ENCODE data around the gene MAP3K1.

The MAP3K1 gene

DNA sequence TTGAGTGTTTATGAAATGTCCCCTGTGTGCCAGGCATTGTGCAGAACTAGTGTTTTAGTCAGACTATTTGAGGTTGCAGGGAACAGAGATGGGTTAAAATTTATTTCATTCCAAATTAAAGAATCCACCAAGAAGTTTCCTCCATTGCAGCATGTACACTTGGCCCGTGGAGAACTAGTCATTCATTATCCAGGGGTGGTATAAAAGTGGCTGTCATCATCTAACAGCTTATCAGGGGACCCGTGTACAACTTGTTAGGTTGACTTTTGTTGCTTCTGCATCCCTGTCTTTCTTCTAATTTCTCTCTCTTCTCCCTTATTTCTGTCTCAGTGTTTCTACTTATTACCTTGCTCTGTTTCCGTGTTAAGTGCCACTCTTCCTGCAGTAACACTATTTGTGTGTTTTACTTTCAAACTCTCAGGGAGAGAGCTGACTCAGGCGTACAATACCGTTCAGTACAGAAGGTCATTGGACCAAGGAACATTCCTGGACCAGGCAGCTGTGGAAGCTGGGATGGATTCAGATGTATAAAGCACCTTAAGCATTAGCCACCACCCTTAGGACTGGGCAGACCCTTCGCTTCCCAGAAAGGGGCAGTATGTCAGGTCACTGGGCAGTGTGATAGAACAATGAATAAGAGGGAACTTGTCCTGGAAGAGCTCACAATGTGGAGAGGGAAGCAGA, 36.1 kb downstream of the MAP3K1 start:
- DNase-seq: no peak

DNA sequence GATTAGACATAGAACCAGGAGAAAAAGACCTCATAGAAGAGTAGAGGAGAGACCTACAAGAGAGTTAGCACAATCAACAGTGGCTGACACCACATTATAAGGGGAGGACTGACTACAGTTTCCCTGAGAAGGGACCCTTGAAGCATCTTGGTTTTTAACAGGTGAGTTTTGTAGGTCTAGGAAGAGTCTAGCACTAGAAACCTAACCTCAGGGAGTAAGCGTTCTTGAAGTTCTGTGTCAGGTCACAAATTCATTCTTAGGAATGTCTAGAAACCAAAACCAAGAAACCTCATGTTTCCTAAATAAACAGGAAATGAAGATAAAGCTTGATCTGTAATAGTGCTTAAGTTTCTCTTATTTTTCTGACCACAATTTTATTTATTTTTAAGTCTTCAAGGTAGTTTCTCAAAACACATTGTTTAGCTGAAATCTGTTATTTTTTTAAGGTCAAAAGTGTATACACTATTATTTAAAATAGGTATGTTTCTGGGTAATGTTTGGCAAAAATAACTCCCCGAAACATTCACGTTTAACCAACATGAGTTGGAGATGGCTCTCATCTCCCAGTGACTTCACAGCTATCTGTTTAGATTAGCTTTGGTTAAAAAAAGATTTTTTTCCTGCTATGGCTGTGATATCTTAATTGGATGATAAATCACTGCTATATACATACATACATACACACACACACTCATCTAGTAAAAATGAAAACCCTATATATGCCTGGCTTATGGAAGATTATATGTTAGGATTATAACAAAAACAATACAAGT, 37.1 kb downstream of the MAP3K1 start:
- DNase-seq: no peak

DNA sequence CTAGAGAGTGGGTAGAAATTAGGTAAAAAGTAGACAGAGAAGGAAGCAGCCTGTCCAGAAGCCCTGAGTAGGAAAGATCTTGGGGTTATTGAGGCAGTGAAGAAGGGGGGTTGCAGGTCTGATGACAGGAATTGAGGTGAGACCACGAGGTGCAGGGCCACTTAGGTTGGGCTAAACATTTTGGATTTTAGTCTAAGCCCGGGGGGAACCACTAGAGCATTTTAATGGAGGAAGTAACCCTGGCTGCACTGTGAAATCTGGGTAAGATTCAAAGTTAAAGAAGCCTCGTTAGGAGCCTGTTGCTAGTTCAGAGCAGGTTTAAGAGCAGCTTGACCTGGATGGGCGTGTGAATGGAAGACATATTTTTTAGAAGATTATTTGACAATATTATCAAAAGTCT, 38.3 kb downstream of the MAP3K1 start:
- DNase-seq: no peak

DNA sequence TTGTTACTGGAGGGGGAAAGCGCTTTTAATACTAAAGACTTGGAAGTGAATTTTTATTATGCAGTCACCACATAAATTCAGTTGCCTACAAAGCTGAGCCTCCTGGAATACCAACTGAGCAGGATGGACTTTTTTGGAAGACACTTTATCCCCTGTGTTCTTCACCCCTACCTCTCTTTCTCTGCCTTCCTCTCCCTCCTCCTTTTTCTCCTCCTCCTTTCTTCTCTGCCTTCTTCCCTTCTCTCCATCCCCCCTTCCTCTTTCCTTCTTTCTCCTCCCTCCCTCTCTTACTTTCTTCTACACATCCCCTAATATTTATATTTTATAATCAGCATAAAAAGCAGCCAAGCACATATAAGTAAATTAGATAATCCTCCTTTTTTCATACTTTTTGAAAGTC, 39.6 kb downstream of the MAP3K1 start:
- DNase-seq: no peak

DNA sequence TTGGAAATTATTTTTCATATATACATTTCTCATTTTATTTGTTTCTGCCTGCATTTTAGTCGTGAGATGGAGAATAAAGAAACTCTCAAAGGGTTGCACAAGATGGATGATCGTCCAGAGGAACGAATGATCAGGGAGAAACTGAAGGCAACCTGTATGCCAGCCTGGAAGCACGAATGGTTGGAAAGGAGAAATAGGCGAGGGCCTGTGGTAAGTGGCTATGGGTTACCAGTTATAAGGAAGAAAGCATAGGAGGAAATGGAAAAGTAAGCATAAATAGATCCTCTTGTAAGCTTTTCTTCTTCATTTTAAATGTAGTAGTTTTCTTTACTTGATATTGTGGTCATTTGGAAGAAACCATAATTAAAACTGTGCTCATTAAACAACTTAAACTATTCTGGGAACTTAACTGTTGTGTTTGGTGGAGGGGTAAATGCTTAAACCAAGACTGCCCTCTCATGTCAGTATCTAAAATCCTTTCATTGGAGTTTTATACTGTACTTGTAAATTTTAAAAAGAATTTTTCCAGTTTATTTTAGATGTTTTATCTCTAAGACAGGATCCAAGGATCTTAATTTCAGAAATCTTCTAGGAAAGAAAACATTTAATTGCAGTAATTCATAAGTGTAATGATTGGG, 41.3 kb downstream of the MAP3K1 start:
- DNase-seq: no peak

DNA sequence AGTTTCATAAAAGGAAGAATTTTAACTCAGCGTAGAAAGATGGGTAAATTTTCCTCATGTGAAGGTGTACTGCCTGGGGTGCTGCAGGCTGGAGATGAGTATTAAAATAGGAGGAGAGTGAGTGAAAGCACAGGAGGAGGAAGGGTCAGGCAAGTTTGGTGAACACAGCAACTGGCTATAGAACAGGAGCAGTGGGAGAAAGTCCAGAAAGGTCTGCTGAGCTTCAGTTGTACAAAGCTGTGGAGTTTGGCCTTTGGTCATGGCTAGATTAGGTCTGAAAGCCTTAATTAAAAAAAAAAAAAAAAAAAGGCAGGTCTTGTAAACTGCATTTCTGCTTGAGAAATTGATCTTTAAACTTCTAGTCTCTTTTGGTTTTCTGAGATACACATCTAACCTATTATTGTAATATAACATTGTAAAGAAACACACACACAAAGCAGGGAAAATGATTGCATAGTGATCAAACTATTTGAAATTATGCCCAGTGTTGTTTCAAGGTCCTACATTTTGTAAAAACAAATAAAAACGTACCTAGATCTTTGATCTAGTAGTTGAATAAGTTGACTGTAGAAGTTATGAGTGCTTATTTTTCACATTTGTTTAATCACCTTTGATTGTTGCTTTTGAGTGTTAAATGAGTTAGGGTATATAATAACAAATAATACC, 43.6 kb downstream of the MAP3K1 start:
- DNase-seq: no peak

DNA sequence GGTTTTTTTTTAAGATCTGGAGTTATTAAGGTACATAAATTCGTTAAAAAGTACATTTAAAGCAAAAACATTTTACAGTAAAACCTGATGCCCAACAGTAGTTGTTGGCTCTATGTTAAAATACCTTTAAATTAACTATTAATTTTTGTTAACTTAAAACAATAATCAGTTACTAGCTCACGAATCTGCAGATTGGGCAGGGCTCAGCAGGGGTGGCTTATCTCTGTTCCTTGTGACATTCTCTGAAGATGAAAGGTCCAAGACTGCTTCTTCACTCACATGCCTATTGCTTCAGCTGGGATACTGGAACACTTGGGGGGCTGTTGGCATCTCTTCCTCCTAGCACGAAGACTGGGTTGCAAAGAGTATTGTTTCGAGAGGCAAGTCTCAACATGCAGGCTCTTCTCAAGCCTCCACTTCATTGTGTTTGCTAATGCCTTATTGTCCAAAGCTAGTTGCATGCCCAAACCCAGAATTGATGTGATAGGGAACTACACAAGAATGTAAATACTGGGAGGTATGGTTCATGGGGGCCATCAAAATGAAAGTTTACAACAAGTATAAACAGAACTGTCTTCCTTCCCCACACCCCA, 46.6 kb downstream of the MAP3K1 start:
- DNase-seq: no peak

DNA sequence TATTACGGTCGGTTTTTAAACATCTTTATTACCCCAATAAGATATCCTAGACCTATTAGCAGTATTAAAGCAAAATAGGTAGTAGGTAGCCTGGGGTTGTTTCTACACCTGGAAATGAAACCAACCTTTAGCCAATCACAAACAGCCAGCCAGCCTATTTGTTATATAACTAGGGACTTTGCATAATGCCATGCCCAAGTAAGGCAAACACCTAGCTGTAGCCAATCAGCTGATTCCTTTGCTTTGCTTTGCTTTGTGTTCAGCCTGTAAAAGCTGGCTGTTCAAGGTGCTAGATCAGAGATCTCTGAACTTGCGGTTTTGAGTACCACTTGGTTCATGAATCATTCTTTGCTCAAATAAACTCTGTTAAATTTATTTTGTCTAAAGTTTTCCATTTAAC, 47.6 kb downstream of the MAP3K1 start:
- DNase-seq: no peak

DNA sequence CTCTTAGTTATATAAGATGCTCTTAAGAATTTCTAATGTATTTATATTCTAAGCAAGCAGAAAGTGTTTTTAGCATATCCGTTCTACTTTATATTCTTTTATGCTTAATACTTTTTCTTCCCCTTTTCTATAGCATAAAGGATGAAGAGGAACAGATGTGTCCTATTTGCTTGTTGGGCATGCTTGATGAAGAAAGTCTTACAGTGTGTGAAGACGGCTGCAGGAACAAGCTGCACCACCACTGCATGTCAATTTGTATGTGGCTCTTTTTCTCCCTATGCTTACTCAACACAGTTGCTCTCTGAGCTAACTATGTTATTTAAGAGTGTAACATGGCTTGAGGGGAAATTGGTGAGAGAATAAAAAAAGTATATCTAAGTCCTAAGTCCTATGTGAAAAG, 56.4 kb downstream of the MAP3K1 start:
- DNase-seq: no peak

DNA sequence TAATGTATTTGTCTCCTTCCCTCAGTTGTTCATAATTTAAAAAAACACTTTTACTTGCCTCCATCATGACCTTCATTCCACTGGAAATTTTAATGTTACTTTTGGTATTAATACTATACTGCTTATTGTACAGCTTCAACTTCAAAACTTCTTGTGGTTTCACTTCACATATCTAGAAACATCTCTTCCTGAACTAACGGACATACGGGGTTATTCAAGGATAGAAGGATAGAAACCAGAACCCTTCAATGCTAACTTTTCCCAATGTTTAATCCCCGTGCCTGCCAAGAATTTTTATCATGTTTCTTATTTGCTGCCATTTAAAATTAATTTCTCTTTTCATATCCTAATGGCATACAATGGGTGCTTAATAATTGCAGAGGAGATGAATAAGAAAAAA, 57.7 kb downstream of the MAP3K1 start:
- no peak for DNase-seq

DNA sequence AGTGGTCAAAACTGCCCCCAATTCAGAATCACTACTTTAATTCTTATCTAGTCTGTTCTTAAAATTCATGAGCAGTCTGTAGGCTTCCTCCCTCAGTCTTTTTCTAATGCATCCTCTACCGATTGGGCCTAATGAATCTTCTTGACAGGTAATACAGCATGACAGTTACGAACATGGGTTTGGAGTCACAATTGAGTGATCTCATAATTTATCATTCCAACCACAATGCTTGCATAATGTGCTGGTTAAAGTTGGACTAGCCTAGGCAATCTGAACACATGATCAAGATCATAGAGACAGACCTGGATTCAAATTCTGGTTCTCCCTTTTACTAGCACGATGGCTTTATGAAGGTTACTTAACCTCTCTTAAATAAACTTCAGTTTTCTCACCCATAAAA, 61.0 kb downstream of the MAP3K1 start:
- DNase-seq: no peak

DNA sequence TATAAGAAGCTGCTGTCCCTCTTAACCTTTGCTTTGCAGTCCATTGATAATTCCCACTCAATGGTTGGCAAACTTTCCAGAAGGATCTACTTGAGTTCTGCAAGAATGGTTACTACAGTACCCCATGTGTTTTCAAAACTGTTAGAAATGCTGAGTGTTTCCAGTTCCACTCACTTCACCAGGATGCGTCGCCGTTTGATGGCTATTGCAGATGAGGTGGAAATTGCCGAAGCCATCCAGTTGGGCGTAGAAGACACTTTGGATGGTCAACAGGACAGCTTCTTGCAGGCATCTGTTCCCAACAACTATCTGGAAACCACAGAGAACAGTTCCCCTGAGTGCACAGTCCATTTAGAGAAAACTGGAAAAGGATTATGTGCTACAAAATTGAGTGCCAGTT, 66.2 kb downstream of the MAP3K1 start:
- no peak for DNase-seq

DNA sequence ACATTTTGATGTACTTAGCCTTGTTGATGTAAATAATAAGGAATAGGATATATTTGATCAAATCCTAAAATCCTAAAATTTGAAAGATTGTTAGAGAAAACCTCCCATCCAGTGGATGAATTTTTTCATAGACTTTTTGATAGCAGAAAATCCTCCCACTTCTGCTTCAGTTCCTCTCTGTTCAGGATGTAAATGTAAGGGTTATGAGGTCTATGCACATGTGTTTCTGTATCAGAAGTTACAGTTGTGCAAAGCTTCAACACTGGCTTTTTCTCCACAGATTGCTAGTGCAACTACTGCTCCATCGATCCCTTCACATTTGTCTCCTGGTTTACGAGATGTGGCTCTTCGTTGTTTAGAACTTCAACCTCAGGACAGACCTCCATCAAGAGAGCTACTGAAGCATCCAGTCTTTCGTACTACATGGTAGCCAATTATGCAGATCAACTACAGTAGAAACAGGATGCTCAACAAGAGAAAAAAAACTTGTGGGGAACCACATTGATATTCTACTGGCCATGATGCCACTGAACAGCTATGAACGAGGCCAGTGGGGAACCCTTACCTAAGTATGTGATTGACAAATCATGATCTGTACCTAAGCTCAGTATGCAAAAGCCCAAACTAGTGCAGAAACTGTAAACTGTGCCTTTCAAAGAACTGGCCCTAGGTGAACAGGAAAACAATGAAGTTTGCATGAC, 78.1 kb downstream of the MAP3K1 start:
- no peak for DNase-seq

DNA sequence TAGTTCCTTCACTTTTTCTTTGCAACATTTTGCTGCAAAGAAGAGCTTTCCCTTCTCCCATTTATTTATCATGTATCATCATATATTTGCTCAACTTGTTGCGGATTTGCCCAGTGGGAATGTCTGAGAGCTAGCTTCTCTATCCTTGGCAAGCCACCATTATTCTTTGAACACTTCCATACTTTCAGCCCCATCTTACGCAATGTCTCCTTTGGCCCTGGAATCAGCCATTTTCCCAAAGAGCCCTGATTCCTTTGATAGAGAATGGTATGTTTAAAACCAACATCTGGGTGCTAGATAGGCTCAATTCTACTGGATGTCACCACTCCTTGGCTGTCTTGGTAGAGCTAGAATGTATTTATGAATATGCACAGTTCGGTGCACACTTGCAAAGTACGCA, 81.4 kb downstream of the MAP3K1 start:
- no peak for DNase-seq

DNA sequence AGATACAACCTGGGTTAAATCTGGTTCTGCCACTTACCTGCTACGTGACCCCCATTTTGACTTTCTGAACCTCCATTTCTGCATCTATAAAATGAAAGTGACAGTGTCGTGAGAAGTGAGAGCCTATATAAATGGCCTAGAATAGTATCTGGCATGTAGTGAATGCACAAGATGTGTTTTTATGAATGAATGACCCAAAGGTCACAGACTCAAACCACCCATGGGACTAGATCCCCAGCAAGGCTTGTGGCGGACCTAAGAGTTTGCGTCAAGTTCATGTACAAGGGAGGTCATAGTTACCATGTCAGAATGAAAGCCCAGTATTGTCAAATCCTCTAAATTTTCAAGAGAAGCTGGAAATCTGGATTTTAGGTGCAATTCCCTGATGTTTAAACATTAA, 82.9 kb downstream of the MAP3K1 start:
- DNase-seq: no peak

DNA sequence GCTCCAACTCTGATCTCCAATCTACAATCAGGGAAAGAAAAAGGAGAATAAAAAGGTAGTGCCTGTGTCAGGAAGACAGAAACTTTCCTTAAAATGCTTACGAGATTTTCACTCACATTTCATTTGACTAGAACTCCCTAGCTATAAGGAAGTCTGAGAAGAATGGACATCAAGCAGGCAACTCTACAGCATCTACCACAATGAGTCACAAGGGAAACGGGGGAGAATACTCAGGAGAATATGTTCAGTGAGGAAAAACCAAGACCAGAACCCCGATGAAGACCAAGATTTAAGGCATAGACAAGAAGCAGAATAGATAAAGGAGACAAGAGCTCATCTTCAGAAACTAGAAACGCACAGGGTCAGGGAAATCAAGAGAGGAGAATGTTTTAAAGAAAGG, 85.0 kb downstream of the MAP3K1 start:
- no peak for DNase-seq

DNA sequence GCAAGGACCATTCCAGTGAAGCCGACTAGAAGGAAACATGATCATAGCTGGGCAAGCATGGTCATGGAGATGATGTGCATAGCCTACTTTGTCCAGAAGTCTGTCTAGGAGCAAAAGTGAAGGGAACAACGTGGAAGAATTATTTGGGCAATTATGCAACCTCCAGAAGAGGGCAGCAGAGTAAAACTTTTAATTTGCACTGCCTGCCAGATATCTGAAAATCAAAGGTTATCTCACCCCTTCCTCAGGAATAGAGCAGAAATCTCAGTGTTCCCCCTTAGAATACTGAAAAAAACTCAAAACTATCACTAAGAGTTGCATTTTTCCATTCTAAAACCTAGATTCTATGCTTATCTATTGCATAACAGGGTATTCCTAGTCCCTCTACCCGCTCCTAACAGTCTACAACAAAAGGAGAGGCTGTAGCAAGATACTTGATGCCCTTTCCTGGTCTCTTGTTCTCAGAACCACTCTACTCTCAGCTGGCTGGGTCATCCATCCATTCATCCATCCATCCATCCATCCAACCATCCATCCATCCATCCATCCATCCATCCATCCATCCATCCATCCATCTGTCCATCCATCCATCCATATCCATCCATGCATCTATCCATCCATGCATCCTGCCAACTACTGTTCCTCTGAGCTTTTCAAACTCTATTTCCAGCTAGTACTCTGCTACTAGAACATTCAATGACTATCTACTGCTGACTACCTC, 85.7 kb downstream of the MAP3K1 start:
- DNase-seq: no peak

DNA sequence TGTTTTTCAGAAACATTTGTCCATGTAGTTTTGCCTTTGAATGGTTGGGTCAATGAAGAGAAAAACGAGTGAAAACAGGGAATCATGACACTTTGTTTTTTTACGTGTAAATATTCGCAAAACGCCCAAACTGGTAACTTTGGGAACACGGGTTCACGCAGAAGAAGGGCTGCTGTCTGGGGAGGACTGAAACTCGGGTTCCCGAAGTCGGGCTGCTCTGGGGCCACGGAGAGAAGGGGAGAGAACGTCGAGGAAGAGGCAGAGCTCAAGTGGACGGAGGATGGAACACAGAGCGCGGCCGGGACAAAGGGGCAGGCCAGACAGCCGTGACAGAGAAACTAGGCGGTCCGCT, 93.6 kb downstream of the MAP3K1 start:
- no peak for DNase-seq

DNA sequence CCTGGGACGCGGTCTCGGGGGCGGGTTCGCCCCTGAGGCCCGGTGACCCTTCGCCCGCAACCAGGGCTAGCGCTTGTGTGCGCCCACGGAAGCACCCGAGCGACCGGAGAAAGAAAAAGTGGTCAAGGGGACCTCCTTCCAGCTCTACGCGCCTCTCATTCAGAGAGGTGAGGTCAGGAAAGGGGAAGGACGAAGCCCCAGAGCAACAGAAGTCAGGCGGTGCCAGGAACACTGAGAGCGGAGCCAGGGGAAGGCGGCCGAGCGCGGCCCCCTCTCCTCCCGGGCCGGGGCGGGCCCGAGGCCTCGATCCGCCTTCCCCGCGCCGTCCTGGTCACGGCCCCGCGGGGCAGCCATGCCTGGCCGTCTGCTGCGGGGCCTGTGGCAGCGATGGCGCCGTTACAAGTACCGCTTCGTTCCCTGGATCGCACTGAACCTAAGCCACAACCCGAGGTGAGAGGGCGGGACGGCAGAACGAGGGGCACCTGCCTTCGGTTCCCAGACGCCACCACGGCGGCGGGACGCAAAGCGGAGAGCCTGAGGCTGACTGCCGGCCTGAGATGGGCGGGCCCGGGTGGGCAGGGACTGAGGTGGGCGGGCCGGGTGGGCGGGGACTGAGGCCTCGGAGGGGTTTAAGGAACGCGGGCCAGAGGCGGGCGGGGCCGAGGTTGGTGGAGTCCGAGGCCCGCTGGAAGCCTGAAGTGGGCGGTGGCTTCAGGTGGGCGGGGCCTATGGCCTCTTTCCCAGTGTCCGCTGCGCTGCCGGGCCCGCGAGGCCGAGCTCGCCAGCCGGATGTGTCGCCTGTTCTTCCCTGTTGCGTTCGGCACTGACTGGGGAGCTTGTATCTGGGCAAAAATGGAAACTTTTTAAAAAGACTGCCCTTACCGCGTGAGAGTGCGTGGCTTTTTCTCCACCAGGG, 94.2 kb downstream of the MAP3K1 start, which contains the start of gene SETD9:
Gene SETD9 (plus strand): TSS at position 303 of the 916 bp plus-strand sequence. CDS start 50 bp downstream, at position 353.
- DNase-seq: peak; percentile 95

DNA sequence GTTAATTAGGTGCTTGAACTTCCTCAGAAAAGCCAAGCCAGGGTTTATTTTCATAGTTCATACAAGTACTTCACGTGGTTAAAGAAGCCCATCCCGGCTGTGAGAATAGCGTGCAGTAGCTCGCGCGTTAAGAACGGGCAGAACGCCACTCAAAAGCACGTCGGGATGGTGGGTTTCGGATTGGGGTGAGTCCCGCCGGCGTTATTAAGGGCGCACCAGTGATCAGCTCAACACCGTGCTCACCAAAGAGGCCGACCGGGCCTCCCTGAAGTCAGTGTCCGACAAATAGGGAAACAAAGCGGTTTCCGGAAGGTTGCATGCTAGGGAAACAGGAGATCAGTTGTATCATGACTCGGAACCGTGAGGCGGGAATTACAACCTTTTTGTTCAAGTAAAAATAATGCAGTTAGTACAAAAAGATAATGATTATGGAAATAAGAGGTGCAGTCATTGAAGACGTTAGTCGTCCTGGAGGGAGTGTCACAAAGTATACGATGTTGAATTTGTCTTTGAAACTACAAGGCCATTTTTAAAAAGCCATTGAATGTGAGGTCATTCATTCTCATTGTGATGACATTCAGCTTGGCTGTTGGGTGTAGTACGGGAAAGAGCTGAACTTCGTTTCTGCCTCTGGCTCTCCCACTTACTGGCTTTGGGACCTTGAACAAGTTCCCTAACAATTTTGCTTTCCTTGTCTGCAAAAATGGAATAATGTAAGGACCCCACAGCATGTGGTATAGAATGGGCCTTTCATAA, 95.0 kb downstream of the MAP3K1 start:
- DNase-seq: peak; percentile 75

Data from activated effector memory CD4-positive, alpha-beta T cell treated with anti-CD3 and anti-CD28 coated beads, Interleukin-2, amount 50 U/mL, for 16 hours (primary cell).